ENCODE results near the gene ARF1. TPM values are rescaled to one million over a fixed set of nuclear protein-coding genes. Genes with fewer than 3 reads are reported as not detected.

The ARF1 gene
- total and polyA plus RNA-seq, 2 of the 13 experiments (the other 11 are each of a cell fraction or from before 2014, with no cell fraction given), result 186 to 327 TPM

DNA sequence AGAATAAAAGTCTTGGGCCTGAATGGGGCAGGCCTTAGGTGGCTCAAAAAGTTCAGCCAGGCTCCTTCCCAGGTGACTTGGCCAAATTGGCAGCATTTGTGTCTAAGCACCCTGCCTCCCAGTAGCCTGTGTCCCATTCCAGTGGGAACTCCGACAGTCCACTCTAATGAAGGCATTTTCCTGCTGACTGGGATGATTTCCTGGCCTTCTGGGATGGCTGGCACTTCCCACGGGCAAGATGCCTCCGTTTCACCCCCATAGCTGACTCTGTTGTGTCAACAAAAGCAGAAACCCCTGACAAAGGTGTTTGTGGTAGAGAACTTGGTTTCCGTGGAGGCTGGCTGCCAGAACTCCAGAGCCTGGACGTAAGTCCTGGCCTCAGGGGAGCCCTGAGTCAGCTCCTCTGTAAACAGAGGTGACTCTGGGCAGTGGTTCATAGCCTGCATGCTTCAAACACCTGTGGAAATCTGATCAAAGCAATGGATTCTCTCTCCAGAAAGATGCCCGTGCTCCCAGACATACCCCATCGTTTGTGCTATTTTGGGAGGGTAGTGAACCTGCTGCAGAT lies 39.1 kb upstream of the ARF1 start:
- Histone ChIP-seq H3K9me3 (ENCODE audit: low read length) (no peaks in the 10 kb centered on the region), H3K27me3 (ENCODE audit: control insufficient read depth in 1 of 2, insufficient read depth in 2 of 2, low read length in 2 of 2) (peaks cover 0 to 32% of the 10 kb centered on the region in 2 experiments; a peak in 4 of 5 replicates), H3K36me3 (replicated peaks in 1 of 2; ENCODE audit: control insufficient read depth in 1 of 2, insufficient read depth in 2 of 2, low read length in 2 of 2) (no peaks in the 10 kb centered on the region), H4K20me1 (ENCODE audit: insufficient read depth, low read length) (no peaks in the 10 kb centered on the region), H2AFZ (ENCODE audit: low read length) (no peak overlapping the region), H3K4me1 (ENCODE audit: insufficient read depth, low read length) (no peaks in the 10 kb centered on the region), H3K4me2 (ENCODE audit: low read depth, low read length) (no peak overlapping the region), H3K79me2 (ENCODE audit: insufficient read depth, low read length) (no peaks in the 10 kb centered on the region), H3K27ac (ENCODE audit: extremely low read length, insufficient read depth, low read length) (no peak overlapping the region), H3K9ac (ENCODE audit: insufficient read depth, low read depth, low read length) (no peak overlapping the region), H3K4me3 (replicated peaks in 1 of 3; ENCODE audit: insufficient read depth in 1 of 3, low read depth in 2 of 3, low read length in 3 of 3) (no peak overlapping the region)
- ChIA-PET CTCF (ENCODE audit: low intra/inter-chr PET ratio, low total read pairs) (no interaction called here), POLR2A (no interaction called here)
- FAIRE-seq (no peak), DNase-seq (ENCODE audit: low spot score) (no peak), ATAC-seq (no peak)
- no TSS peak for BruUV-seq (replicated peaks)
- 5% methylated on average over 5 of the region's 7 CpGs for WGBS (ENCODE audit: low lambda C conversion rate)
- in situ Hi-C loops (cut with HindIII; ENCODE audit: extremely low pct_ligation_motif_present, low pct_unique_long_range_greater_than_20kb) (no loop called here), intact Hi-C loops (cut with micrococcal nuclease; ENCODE audit: unreplicated experiment) (no loop called here)
- TF ChIP-seq, protein P1, sequence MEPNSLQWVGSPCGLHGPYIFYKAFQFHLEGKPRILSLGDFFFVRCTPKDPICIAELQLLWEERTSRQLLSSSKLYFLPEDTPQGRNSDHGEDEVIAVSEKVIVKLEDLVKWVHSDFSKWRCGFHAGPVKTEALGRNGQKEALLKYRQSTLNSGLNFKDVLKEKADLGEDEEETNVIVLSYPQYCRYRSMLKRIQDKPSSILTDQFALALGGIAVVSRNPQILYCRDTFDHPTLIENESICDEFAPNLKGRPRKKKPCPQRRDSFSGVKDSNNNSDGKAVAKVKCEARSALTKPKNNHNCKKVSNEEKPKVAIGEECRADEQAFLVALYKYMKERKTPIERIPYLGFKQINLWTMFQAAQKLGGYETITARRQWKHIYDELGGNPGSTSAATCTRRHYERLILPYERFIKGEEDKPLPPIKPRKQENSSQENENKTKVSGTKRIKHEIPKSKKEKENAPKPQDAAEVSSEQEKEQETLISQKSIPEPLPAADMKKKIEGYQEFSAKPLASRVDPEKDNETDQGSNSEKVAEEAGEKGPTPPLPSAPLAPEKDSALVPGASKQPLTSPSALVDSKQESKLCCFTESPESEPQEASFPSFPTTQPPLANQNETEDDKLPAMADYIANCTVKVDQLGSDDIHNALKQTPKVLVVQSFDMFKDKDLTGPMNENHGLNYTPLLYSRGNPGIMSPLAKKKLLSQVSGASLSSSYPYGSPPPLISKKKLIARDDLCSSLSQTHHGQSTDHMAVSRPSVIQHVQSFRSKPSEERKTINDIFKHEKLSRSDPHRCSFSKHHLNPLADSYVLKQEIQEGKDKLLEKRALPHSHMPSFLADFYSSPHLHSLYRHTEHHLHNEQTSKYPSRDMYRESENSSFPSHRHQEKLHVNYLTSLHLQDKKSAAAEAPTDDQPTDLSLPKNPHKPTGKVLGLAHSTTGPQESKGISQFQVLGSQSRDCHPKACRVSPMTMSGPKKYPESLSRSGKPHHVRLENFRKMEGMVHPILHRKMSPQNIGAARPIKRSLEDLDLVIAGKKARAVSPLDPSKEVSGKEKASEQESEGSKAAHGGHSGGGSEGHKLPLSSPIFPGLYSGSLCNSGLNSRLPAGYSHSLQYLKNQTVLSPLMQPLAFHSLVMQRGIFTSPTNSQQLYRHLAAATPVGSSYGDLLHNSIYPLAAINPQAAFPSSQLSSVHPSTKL (CRISPR knock-in tag; IDR thresholded peaks at IDR 0.05), result no peak
- 0 out of 4 replicates have a peak, but pooled peaks of 1 of the 2 experiments have one; percentile 1 for TF ChIP-seq MAFK (conservative IDR thresholded peaks at IDR 0.05 in 1 of 2, IDR thresholded peaks at IDR 0.05 in 1 of 2; ENCODE audit: low read length in 2 of 2)

DNA sequence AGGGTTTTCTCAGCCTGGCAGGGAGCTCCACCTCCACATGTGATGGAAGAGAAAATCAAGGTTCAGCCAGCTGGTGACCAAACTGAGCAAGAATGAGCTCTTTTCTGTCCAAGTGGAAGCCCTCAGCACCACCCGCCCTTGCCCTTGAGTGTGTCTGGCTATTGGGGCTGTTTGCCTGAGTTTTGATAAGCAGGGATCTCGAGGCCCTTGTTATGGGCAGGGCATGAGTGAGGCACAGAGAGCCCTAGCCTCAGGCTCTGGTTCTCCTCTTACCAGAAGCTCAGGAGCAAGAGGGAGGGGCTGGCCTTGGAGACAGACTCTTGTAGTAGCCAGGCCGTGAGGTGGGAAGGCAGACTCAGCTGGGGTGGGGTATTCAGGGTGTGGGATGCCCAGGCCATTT lies 37.5 kb upstream of the ARF1 start:
- BruUV-seq (replicated peaks), result no TSS peak
- 0% methylated on average over 1 of the region's 3 CpGs for WGBS (ENCODE audit: low lambda C conversion rate)
- intact Hi-C loops (cut with micrococcal nuclease; ENCODE audit: unreplicated experiment), result no loop called here
- no peaks in the 10 kb centered on the region for H3K36me3 ChIP-seq (replicated peaks in 1 of 2; ENCODE audit: control insufficient read depth in 1 of 2, insufficient read depth in 2 of 2, low read length in 2 of 2)
- peaks cover 0 to 29% of the 10 kb centered on the region in 2 experiments; a peak in 4 of 5 replicates for H3K27me3 ChIP-seq (ENCODE audit: control insufficient read depth in 1 of 2, insufficient read depth in 2 of 2, low read length in 2 of 2)
- H3K27ac ChIP-seq (ENCODE audit: extremely low read length, insufficient read depth, low read length), result no peak overlapping the region
- H2AFZ ChIP-seq (ENCODE audit: low read length), result no peak overlapping the region
- no peaks in the 10 kb centered on the region for H4K20me1 ChIP-seq (ENCODE audit: insufficient read depth, low read length)
- H3K9ac ChIP-seq (ENCODE audit: insufficient read depth, low read depth, low read length), result no peak overlapping the region
- FAIRE-seq, result no peak
- POLR2A ChIA-PET, result no interaction called here
- no peaks in the 10 kb centered on the region for H3K79me2 ChIP-seq (ENCODE audit: insufficient read depth, low read length)
- DNase-seq (ENCODE audit: low spot score), result no peak
- no peaks in the 10 kb centered on the region for H3K9me3 ChIP-seq (ENCODE audit: low read length)
- CTCF ChIA-PET (ENCODE audit: low intra/inter-chr PET ratio, low total read pairs), result no interaction called here
- H3K4me3 ChIP-seq (replicated peaks in 1 of 3; ENCODE audit: insufficient read depth in 1 of 3, low read depth in 2 of 3, low read length in 3 of 3), result no peak overlapping the region
- in situ Hi-C loops (cut with HindIII; ENCODE audit: extremely low pct_ligation_motif_present, low pct_unique_long_range_greater_than_20kb), result no loop called here
- H3K4me2 ChIP-seq (ENCODE audit: low read depth, low read length), result no peak overlapping the region
- no peak for ATAC-seq
- H3K4me1 ChIP-seq (ENCODE audit: insufficient read depth, low read length), result no peaks in the 10 kb centered on the region
- TF ChIP-seq MAFG (CRISPR knock-in tag; IDR thresholded peaks at IDR 0.05) (no peak), SP5 (CRISPR knock-in tag; IDR thresholded peaks at IDR 0.05; ENCODE audit: borderline replicate concordance, low read depth) (no peak), ZNF614 (CRISPR knock-in tag; IDR thresholded peaks at IDR 0.05; ENCODE audit: borderline replicate concordance) (no peak)
- TF ChIP-seq, protein P2, sequence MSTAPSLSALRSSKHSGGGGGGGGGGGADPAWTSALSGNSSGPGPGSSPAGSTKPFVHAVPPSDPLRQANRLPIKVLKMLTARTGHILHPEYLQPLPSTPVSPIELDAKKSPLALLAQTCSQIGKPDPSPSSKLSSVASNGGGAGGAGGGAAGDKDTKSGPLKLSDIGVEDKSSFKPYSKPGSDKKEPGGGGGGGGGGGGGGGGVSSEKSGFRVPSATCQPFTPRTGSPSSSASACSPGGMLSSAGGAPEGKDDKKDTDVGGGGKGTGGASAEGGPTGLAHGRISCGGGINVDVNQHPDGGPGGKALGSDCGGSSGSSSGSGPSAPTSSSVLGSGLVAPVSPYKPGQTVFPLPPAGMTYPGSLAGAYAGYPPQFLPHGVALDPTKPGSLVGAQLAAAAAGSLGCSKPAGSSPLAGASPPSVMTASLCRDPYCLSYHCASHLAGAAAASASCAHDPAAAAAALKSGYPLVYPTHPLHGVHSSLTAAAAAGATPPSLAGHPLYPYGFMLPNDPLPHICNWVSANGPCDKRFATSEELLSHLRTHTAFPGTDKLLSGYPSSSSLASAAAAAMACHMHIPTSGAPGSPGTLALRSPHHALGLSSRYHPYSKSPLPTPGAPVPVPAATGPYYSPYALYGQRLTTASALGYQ (CRISPR knock-in tag; IDR thresholded peaks at IDR 0.05), result no peak
- TF ChIP-seq, protein P1 (CRISPR knock-in tag; IDR thresholded peaks at IDR 0.05), result no peak
